Superior temporal gyrus (tissue), 1 donor: Measurements from ENCODE around the gene OR2A42.
"Not testable (repeated sequence)": the region's sequence is repeated elsewhere in the genome, so short reads cannot be mapped to it uniquely, and the experiment has no call there.

ENCODE experiments used
- DNase-seq: peaks from one replicate; pipeline ENCODE4 v3.0.0-alpha.2; 2016; ENCODE audit errors: extremely low spot score

The OR2A42 gene, protein sequence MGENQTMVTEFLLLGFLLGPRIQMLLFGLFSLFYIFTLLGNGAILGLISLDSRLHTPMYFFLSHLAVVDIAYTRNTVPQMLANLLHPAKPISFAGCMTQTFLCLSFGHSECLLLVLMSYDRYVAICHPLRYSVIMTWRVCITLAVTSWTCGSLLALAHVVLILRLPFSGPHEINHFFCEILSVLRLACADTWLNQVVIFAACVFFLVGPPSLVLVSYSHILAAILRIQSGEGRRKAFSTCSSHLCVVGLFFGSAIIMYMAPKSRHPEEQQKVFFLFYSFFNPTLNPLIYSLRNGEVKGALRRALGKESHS

DNA sequence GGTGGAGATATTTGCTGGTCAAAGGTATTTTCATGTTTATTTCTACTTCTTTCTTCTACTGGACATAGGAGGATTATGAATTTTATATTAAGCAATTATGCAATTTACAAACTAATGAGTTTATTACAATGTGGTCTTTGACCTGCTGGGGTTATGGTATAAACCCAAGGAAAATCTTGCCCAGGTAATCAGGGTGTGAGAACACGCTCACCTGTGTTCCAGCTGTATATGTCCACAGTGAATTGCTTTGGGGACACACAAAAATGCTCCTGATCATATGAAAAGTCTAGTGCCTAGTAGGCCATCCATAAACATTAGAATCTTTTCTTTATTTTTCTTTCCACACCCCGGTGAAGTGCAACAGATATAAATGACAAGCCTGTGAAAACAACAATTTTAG lies at the start of gene OR2A42:
Gene OR2A42 (minus strand): TSS at position 241 of the 400 bp plus-strand sequence. CDS start 6,762 bp downstream, outside the sequence.
- DNase-seq = not testable (repeated sequence)

GRCh38 chr7:144287171-144287784 lies 47.9 kb upstream of the OR2A42 start:
- not testable (repeated sequence) for DNase-seq

DNA sequence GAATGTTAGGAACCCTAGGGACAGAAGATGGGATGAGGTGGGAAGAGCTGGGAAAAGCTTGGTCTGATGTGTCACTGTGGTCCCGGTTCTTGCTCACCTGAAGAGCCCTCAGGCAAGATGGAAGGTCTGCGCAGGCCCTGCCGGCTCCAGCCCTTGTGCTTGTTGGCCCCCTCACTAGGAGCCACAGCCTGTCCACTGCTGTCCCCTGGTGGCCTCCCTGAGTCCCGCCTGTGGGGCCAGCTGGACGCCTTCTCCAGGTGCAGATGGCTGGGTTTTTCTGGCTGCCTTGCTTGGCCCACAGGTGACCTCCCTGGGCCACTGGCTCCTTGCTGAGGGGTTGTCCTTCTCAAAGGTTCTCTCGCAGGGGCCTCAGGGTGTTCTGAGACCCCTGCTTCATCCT lies 44.3 kb upstream of the OR2A42 start:
- DNase-seq = not testable (repeated sequence)

DNA sequence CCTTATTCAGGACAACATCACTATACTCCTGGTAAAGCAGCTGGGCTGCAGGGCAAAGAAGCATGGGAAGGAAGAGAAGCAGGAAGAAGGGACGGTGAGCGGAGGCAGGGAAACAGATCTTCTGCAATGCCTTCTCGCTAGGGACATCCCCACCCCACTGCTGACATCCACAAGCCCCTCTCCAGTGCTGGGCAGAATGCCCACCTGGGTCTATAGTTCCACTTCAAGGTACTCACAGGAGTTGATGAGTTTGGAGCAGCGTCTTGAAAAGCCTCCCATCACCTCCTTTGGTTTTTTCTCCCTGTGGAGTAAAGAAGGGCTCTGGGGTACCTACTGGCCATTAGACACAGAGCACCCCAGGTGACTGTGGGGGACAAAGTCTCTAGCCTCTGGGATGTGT lies 43.1 kb upstream of the OR2A42 start:
- DNase-seq = not testable (repeated sequence)

DNA sequence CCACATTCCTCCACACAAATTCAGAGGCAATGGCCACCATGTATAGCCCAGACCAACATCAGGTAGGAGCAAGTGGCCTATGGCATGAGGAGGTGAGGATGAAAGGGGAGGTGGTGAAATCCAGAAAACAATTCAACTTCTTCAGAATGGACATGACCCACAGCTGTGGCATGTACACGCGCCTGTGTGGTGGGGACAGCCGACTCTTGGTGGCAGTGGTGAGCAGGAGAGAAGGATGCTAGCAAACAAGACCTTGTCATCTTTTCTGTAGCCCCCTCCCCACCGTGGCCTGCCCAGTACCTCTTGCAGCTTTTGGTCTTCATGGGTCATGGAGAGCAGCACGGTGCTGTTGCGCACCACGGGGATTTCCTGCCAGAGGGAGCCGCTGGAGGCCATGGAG lies 42.6 kb upstream of the OR2A42 start:
- not testable (repeated sequence) for DNase-seq

GRCh38 chr7:144280010-144280409 lies 40.6 kb upstream of the OR2A42 start:
- DNase-seq = not testable (repeated sequence)

DNA sequence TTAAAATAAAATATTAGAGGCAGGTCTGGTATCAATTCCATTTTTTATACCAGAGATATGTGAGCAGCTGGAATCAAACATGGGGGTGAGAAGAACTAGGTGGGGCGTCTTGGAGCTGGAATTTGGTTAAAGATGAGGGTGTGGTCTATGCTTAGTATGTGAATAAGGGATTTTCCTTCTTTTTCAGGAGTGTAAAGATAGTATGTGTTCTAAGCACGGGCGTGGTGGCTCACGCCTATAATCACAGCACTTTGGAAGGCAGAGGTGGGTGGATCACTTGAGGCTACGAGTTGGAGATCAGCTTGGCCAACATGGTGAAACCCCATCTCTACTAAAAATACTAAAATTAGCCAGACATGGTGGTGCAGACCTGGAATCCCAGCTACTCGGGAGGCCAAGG lies 35.9 kb upstream of the OR2A42 start:
- not testable (repeated sequence) for DNase-seq

GRCh38 chr7:144269188-144269587 lies 29.8 kb upstream of the OR2A42 start, which contains the start of gene CTAGE8:
Gene CTAGE8 (minus strand): TSS chr7:144269288. CDS start chr7:144269250, 38 bp downstream.
- not testable (repeated sequence) for DNase-seq

DNA sequence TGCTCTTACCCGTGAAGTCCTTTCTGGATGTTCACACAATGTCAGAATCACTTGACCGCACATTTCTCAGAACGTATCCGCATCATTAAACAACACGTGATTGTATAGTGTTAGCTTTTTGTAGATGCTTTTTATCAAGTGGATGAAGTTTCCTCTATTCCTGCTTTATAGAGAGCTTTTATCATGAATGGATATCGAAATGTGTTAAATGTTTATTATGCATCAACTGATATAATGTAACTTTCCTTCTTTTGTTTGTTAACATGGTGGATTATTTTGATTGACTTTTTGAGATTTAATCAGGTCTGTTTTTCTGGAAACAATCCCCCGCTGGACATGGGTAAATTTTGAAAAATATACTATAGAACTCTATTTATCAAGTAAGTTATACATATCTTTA lies 25.3 kb upstream of the OR2A42 start, which contains the start of gene OR2A7:
Gene OR2A7 (minus strand): TSS at position 101 of the 400 bp plus-strand sequence. CDS start 5,164 bp downstream, outside the sequence.
- not testable (repeated sequence) for DNase-seq

DNA sequence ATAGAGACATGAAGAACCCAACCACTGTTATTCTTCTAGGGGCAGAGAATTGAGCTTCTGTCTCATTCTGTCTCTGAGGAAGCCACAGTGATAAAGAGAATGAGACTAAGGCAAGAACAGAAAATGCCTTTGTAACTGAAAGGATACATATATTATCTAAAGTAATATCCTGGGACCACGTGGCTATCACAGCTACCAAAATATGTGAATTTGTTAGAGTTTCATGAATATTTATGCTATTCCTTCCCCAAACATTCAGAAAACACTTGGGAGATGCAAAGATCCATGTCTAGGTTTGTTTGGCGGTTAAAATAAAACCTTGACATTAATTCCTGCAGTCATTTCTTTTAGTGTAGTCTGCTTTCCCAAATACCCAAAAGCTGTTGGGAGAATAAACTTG lies 22.7 kb upstream of the OR2A42 start:
- not testable (repeated sequence) for DNase-seq

DNA sequence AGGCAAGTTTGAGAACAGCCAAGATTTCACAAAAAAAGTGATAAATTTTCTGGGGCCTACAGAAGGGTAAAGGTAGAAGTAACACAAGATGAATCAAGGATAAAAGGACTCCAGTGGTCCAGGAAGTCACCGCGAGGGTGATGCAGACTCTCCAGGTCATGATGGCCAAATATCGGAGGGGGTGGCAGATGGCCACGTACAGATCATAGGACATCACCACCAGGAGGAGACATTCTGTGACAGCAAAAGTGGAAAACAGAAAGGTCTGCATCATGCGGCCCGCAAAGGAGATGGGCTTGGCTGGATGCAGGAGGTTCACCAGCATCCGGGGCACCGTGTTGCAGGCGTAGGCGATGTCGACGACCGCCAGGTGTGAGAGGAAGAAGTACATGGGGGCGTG lies 19.7 kb upstream of the OR2A42 start:
- not testable (repeated sequence) for DNase-seq

GRCh38 chr7:144256112-144256511 lies 16.7 kb upstream of the OR2A42 start:
- DNase-seq = no peak

DNA sequence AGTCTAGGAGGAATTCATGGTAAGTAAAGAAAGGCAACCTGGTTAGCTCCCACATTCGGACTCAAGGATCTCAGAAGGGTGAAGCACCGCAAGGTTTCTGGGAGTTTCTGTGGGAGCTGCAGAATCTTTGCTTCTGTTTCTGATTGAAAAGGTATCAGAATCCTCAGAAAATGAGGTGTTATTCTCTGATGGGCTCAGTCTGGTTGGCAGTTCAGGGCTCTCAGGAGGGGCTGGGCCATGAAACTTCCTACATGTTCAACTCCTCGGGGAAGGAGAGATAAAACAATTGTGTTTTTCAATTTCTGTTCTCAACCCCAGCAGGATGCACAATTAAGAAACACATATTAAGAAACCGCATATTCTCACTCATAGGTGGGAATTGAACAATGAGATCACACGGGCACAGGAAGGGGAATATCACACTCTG lies 16.1 kb upstream of the OR2A42 start:
- no peak for DNase-seq

- not testable (repeated sequence) for DNase-seq
These were observed 12.9 kb upstream of the OR2A42 start for GRCh38 chr7:144252307-144252706.

DNA sequence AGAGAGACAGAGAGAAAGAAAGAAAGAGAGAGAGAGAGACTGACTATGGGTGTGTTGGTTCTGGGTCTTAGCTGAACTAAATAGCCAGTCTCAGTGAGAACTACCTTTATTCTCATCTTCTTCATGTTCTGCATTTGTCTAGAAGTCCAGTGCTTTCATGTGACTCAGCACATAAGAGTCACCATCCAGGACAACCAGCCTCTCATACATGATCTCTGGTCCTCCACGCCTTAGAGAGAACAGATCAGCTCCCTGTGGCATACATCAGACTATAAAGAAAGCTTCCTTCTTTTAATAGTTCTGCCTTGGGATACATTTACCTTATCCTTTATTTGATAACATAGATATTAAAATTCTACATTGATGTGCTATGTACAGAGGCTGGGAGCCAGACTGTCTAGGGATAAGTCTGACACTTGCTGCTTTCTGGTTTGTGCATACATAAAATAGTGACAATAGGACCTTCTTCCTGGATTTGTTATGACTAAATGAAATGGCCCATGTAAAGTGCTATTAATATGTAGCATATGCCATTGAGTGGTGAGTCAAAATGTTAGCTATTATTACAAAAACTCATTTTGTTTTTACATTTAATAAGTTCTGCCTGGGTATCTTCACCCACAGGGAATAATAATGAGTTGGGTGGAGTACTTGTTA lies 8.4 kb upstream of the OR2A42 start:
- not testable (repeated sequence) for DNase-seq

- DNase-seq = not testable (repeated sequence)
These were observed 7.6 kb upstream of the OR2A42 start for GRCh38 chr7:144246967-144247366.

- not testable (repeated sequence) for DNase-seq
These were observed 6.0 kb upstream of the OR2A42 start for GRCh38 chr7:144245372-144245771.

DNA sequence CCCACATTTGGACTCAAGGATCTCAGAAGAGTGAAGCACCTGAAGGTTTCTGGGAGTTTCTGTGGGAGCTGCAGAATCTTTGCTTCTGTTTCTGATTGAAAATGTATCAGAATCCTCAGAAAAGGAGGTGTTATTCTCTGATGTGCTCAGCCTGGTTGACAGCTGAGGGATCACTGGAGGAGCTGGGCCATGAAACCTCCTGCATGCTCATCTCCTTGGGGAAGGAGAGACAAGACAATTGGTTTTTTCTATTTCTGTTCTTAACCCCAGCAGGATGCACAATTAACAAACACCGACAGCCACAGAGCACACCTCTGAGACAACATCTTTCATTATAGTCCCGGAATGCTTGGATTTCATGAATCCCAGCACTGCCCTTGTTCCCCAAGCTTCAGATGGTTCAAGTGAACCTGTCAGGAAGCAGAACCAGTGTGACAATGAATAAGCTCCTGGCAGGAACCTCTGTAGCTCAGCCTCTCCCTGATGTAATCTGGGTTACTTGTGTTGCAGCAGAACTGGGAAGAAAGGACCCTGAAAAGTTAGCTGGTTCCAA lies 799 bp downstream of the OR2A42 start:
- not testable (repeated sequence) for DNase-seq

DNA sequence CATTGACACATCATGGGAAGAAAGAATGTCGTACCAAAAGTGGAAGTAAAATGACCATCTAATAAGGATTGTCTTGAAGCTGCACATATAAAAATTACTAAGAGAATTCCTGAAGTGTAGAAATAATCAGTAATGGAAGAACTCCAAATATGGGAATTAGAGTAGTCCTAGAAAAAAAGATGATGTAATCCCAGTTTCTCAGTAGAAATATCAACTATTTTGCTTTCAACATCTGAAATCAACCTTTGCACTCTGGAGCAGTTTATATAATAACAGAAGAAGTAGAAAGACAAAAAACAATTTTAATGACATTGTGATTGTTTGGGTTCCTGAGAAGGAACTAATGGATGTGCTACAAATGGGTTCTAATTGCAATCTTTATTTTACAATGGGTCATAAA lies 6.4 kb downstream of the OR2A42 start:
- DNase-seq = not testable (repeated sequence)

DNA sequence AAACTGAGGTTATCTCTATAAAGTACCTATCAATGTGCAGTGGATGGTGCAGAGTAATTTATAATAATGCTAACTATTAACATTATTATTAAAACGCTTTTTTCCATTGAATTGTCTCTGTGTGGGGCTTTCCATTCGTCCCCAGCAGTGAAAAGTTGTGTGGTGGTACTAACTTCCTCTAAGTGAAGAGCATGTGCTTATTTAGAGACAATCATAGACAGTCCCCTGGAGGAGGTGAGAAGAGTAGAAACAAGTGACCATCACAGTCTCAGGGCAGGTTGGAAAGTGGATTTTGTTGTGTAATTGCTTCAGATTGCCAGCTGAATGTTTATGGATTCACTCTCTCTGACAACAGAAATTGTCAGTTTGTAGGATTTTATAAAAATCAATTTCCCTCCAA lies 8.4 kb downstream of the OR2A42 start:
- DNase-seq = not testable (repeated sequence)

- not testable (repeated sequence) for DNase-seq
These were observed 10.6 kb downstream of the OR2A42 start for GRCh38 chr7:144228810-144229209.

DNA sequence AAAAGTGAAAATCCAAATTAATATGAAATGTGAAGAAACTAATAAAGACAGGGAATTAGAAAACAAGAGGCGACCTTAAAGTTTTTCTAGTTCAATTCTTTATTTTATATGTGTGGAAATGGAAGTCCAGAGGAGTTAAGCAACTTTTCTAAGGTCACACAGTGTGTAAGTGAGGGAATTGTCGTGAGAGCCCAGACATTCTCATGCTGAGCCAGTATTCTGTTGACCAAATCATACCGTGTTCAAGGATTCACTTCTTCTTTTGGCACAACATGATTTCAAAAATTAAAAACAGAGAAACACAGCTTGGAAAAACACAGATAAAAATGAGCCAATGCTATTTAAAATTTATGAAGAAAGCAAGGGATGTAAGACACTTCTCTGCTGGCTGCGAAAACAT lies 12.5 kb downstream of the OR2A42 start:
- peak; percentile 1 for DNase-seq
